ENCODE results near the gene PCSK6. TPM values are rescaled to one million over a fixed set of nuclear protein-coding genes. Genes with fewer than 3 reads are reported as not detected.

PCSK6 gene
- total and polyA plus RNA-seq, 2 of the 8 experiments (the other 6 are each of a cell fraction or from before 2014, with no cell fraction given): 1.9 to 4.0 TPM

- no peak overlapping the region for H4K5ac ChIP-seq (ENCODE audit: insufficient read length, low read depth, low read length)
- H3K27ac ChIP-seq (ENCODE audit: low read depth, low read length): no peak overlapping the region
- H2BK15ac ChIP-seq (ENCODE audit: low read length): no peak overlapping the region
- no peak overlapping the region for H2BK12ac ChIP-seq (ENCODE audit: low read depth, low read length)
- H3K36me3 ChIP-seq (ENCODE audit: control insufficient read depth in 2 of 4, insufficient read depth in 4 of 4, low read length in 3 of 4): no peaks in the 10 kb centered on the region
- WGBS, 2 experiments (ENCODE audit: extremely low coverage in 1 of 2, insufficient coverage in 1 of 2, insufficient read length in 1 of 2, insufficient replicate concordance in 2 of 2, low coverage in 1 of 2, low lambda C conversion rate in 2 of 2, missing lambda C conversion rate in 1 of 2): 79% methylated on average over 8 of the region's 8 CpGs; no CpG with 5 or more reads in 1 of the 2 experiments
- no peak overlapping the region for H2BK5ac ChIP-seq (ENCODE audit: low read depth, low read length)
- no peaks in the 10 kb centered on the region for H3K9me3 ChIP-seq (ENCODE audit: insufficient read depth in 2 of 2, low read depth in 1 of 2, low read length in 1 of 2)
- no peak overlapping the region for H3K9ac ChIP-seq (replicated peaks in 1 of 4; ENCODE audit: extremely low read depth in 1 of 4, low read depth in 3 of 4, low read length in 3 of 4)
- no peaks in the 10 kb centered on the region for H3K27me3 ChIP-seq (replicated peaks in 1 of 4; ENCODE audit: control insufficient read depth in 3 of 4, extremely low read depth in 1 of 4, insufficient read depth in 3 of 4, low read length in 3 of 4)
- H3K23me2 ChIP-seq (ENCODE audit: low read depth, low read length): no peaks in the 10 kb centered on the region
- no peaks in the 10 kb centered on the region for H4K20me1 ChIP-seq (replicated peaks in 1 of 2; ENCODE audit: control insufficient read depth in 1 of 2, insufficient read depth in 2 of 2, low read length in 2 of 2)
- H3K4me2 ChIP-seq (ENCODE audit: insufficient read depth in 1 of 2, low read depth in 2 of 2, low read length in 2 of 2): no peak overlapping the region
- H4K91ac ChIP-seq (replicated peaks; ENCODE audit: insufficient read length, low read length): no peak overlapping the region
- no peak overlapping the region for H3K56ac ChIP-seq (replicated peaks; ENCODE audit: insufficient read length, low read depth, low read length)
- FAIRE-seq: no peak
- no peak overlapping the region for H2AK5ac ChIP-seq (ENCODE audit: low read depth, low read length)
- H3K79me2 ChIP-seq (ENCODE audit: control insufficient read depth in 1 of 2, insufficient read depth in 2 of 2, low read length in 2 of 2): no peaks in the 10 kb centered on the region
- no peak overlapping the region for H2BK120ac ChIP-seq (replicated peaks; ENCODE audit: low read depth, low read length)
- no peaks in the 10 kb centered on the region; a peak in 2 of 7 replicates for H3K4me1 ChIP-seq (replicated peaks in 1 of 4; ENCODE audit: control insufficient read depth in 3 of 4, insufficient read depth in 4 of 4, low read length in 3 of 4)
- no peak overlapping the region for H2BK20ac ChIP-seq (ENCODE audit: low read length)
- no peak overlapping the region for H3K4ac ChIP-seq (replicated peaks; ENCODE audit: insufficient read length, low read depth, low read length)
- H3K79me1 ChIP-seq (ENCODE audit: low read depth, low read length): no peaks in the 10 kb centered on the region
- no peak for TF ChIP-seq RNF2 (IDR thresholded peaks at IDR 0.05; ENCODE audit: borderline replicate concordance, low read depth, low read length, missing control alignments, poor library complexity, severe bottlenecking)
- no peak overlapping the region for H3K23ac ChIP-seq (ENCODE audit: insufficient read length)
- H3K18ac ChIP-seq (ENCODE audit: extremely low read depth, low read length): no peak overlapping the region
- ChIA-PET POLR2A (ENCODE audit: partially characterized antibody) (interaction anchor here (0.6 kb wide), 1 partner anchor 138 kb away, joined by 3 read pairs; the partner anchor contains the start of gene CHSY1), CTCF (ENCODE audit: partially characterized antibody) (interaction anchor here (0.8 to 1.4 kb wide), 2 partner anchors 12 to 37 kb away, joined by 3 read pairs; no protein-coding TSS in a partner anchor)
- H2AFZ ChIP-seq (ENCODE audit: low read length): no peak overlapping the region
- no peak for DNase-seq (ENCODE audit: low read depth in 1 of 2, low spot score in 2 of 2)
- H3K4me3 ChIP-seq (ENCODE audit: extremely low read depth in 1 of 4, insufficient read depth in 2 of 4, low read depth in 3 of 4, low read length in 4 of 4): no peak overlapping the region
- no peak overlapping the region for H4K8ac ChIP-seq (ENCODE audit: extremely low read depth, insufficient read depth, low read length)
- H3K14ac ChIP-seq (ENCODE audit: insufficient read length): no peak overlapping the region
Observed at GRCh38 chr15:101390462-101390861, 99.0 kb downstream of the PCSK6 start.

Measured in H1 (cell line).